Measurements from ENCODE around the gene CAMK2D. TPM values are rescaled to one million over a fixed set of nuclear protein-coding genes. Genes with fewer than 3 reads are reported as not detected.
A peak's percentile ranks its signal among the peaks of the same experiment; 100 is the strongest.

CAMK2D gene
- total RNA-seq, 1 donor from 2014 or later, result 57.6 TPM

DNA sequence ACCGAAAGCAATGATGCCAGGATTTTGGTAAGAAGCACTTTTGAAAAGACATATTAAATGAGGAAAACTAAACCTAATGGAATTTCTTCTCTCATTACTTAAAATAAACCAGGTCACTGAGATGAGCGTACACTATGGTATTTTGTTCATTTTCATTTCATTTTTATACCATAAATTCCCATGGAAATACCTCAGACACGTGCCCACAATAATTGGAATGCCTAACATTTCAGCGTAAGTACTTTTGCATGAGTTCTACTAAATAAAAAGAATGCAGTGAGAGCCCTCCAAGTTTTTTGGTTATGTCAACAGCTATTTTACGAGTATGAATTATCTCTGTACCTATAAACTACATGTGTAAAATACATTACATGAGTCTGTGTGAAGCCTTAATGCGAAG, 3.2 kb downstream of the CAMK2D start:
- H3K9me3 Mint-ChIP-seq, result no peaks in the 10 kb centered on the region
- peak overlapping the region; percentile 74 for H3K4me3 Mint-ChIP-seq
- H3K36me3 Mint-ChIP-seq, result peaks cover 16% of the 10 kb centered on the region
- DNase-seq (ENCODE audit: extremely low spot score, unreplicated experiment), result no peak
- TF ChIP-seq, protein P1, sequence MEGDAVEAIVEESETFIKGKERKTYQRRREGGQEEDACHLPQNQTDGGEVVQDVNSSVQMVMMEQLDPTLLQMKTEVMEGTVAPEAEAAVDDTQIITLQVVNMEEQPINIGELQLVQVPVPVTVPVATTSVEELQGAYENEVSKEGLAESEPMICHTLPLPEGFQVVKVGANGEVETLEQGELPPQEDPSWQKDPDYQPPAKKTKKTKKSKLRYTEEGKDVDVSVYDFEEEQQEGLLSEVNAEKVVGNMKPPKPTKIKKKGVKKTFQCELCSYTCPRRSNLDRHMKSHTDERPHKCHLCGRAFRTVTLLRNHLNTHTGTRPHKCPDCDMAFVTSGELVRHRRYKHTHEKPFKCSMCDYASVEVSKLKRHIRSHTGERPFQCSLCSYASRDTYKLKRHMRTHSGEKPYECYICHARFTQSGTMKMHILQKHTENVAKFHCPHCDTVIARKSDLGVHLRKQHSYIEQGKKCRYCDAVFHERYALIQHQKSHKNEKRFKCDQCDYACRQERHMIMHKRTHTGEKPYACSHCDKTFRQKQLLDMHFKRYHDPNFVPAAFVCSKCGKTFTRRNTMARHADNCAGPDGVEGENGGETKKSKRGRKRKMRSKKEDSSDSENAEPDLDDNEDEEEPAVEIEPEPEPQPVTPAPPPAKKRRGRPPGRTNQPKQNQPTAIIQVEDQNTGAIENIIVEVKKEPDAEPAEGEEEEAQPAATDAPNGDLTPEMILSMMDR (conservative IDR thresholded peaks at IDR 0.05), result no peak
- H3K27ac Mint-ChIP-seq, result no peak overlapping the region
- peaks cover 4% of the 10 kb centered on the region for H3K27me3 Mint-ChIP-seq
- H3K4me1 Mint-ChIP-seq (ENCODE audit: unreplicated experiment), result peaks cover 17% of the 10 kb centered on the region

DNA sequence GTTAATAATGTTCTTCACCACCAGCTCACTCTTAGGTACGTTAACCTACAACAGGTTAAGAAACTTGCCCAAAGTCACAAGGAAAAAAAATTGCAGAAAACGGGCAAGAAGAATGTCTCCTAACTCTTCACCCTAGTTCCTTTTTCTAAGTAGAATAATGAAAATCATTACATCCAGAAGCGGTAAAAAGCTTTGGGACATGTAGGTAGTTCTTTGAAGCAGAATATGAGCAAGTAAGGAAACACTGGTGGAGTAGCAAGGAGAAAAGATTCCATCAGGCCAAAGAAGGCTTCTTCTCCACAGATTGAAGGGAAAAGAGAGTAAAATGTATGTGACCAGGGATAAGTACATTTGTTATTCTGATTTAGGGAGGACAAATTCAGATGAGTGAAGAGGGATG, 4.1 kb downstream of the CAMK2D start:
- no peak for DNase-seq (ENCODE audit: extremely low spot score, unreplicated experiment)
- peaks cover 2% of the 10 kb centered on the region for H3K27me3 Mint-ChIP-seq
- H3K36me3 Mint-ChIP-seq, result peaks cover 19% of the 10 kb centered on the region
- peak overlapping the region; percentile 75 for H3K4me3 Mint-ChIP-seq
- TF ChIP-seq, protein P1 (conservative IDR thresholded peaks at IDR 0.05), result no peak
- peak overlapping the region; percentile 4 for H3K27ac Mint-ChIP-seq
- H3K9me3 Mint-ChIP-seq, result no peaks in the 10 kb centered on the region
- peaks cover 17% of the 10 kb centered on the region for H3K4me1 Mint-ChIP-seq (ENCODE audit: unreplicated experiment)

DNA sequence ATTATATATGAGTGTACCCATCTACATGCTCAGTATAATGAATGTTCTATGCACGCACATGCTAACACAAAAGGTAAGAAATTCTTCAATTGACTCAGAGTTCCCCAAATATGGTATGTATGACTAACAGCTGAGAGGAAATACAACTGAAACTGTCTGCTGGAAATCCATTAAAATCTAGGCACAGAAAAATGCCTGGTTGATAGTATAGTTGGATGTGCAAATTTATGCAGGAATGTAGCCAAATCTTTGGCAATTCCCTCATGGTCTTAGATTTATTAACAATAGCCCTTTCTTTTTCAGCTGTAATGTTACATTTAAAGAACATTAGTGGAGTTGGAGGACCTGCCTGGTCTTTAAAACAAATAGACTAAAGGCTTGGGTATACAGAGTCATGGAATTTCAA, 5.5 kb downstream of the CAMK2D start:
- peaks cover 17% of the 10 kb centered on the region for H3K4me1 Mint-ChIP-seq (ENCODE audit: unreplicated experiment)
- DNase-seq (ENCODE audit: extremely low spot score, unreplicated experiment), result no peak
- H3K4me3 Mint-ChIP-seq, result peak overlapping the region; percentile 41
- peaks cover 17% of the 10 kb centered on the region for H3K36me3 Mint-ChIP-seq
- no peaks in the 10 kb centered on the region for H3K27me3 Mint-ChIP-seq
- peak overlapping the region; percentile 16 for H3K27ac Mint-ChIP-seq
- no peaks in the 10 kb centered on the region for H3K9me3 Mint-ChIP-seq
- TF ChIP-seq, protein P1 (conservative IDR thresholded peaks at IDR 0.05), result no peak

DNA sequence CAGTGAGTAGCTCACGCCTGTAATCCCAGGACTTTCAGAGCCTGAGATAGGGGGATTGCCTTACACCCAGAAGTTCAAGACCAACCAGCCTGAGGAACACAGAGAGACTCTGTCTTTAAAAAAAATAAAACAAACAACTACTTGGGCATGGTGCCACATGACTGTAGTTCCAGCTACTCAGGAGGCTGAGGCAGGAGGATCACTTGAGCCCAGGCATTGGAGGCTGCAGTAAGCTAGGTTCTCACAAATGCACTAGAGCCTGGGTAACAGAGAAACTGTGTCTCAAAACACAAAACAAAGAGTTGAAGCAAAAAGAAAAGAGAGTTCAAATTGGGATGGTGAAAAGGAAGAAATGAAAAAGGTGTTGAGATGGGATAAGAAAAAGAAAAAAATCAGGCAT, 10.8 kb downstream of the CAMK2D start:
- TF ChIP-seq, protein P1 (conservative IDR thresholded peaks at IDR 0.05), result no peak
- DNase-seq (ENCODE audit: extremely low spot score, unreplicated experiment), result no peak
- H3K27ac Mint-ChIP-seq, result peak overlapping the region; percentile 60
- H3K9me3 Mint-ChIP-seq, result no peaks in the 10 kb centered on the region
- H3K36me3 Mint-ChIP-seq, result peaks cover 13% of the 10 kb centered on the region
- no peak overlapping the region for H3K4me3 Mint-ChIP-seq
- H3K4me1 Mint-ChIP-seq (ENCODE audit: unreplicated experiment), result peaks cover 8% of the 10 kb centered on the region
- no peaks in the 10 kb centered on the region for H3K27me3 Mint-ChIP-seq

DNA sequence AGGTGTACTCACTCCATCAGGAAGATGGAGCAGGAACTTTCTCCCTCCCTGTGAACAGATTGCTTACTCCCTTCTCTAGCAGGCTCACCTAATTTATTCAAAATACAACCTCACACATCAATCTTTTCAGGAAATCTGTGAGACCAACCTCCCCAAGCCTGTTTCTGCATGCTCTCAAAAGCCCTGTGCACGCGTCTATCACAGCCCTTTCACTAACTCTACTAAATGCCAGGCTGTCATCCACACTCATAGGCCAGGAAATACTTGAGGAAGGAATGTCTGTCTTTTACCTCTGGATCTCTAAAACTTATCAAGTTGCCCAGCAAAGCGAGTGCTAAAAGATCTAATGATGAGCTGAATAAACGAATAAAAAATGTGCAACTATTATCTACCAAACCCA, 11.2 kb downstream of the CAMK2D start:
- H3K4me3 Mint-ChIP-seq, result no peak overlapping the region
- peak overlapping the region; percentile 60 for H3K27ac Mint-ChIP-seq
- H3K4me1 Mint-ChIP-seq (ENCODE audit: unreplicated experiment), result peaks cover 8% of the 10 kb centered on the region
- H3K27me3 Mint-ChIP-seq, result no peaks in the 10 kb centered on the region
- DNase-seq (ENCODE audit: extremely low spot score, unreplicated experiment), result no peak
- TF ChIP-seq, protein P1 (conservative IDR thresholded peaks at IDR 0.05), result no peak
- peaks cover 13% of the 10 kb centered on the region for H3K36me3 Mint-ChIP-seq
- no peaks in the 10 kb centered on the region for H3K9me3 Mint-ChIP-seq

DNA sequence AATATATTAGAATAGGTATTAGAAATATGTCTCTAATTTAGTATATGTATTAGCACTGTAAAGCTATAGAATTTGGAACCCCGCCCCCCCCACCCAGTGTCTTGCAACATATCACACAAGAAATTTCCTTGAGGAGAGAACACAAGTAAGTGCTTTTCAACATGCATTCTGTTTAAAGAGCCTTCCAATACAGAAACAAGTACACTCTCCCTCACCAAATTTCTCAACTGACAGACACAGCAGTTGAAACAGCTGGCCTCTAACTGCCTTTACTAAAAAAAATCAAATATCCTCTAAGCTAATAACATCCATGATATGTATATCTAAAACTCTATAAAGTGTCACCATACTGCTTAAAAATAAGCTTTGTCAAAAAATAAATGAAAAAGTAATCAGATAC, 12.4 kb downstream of the CAMK2D start:
- TF ChIP-seq, protein P1 (conservative IDR thresholded peaks at IDR 0.05), result no peak
- no peaks in the 10 kb centered on the region for H3K9me3 Mint-ChIP-seq
- no peaks in the 10 kb centered on the region for H3K27me3 Mint-ChIP-seq
- no peak overlapping the region for H3K27ac Mint-ChIP-seq
- H3K4me1 Mint-ChIP-seq (ENCODE audit: unreplicated experiment), result peaks cover 8% of the 10 kb centered on the region
- DNase-seq (ENCODE audit: extremely low spot score, unreplicated experiment), result no peak
- peaks cover 13% of the 10 kb centered on the region for H3K36me3 Mint-ChIP-seq
- H3K4me3 Mint-ChIP-seq, result no peak overlapping the region
